A549 (cell line): ENCODE measurements around the gene ACKR1. TPM values are rescaled to one million over a fixed set of nuclear protein-coding genes. Genes with fewer than 3 reads are reported as not detected.
A peak's percentile ranks its signal among the peaks of the same experiment; 100 is the strongest.

Experiments used
- ATAC-seq, 2 experiments: fragments of 200-7000 bp in 1 of 2; fragments of >200 bp in 1 of 2; cut with Nextera tagmentation in 1 of 2; cut with Tn5 transposase in 1 of 2; 3 replicates each; pipeline versions ENCODE4 v1.8.0 to v1.9.1; 2018 to 2020; ENCODE audit warnings: mild to moderate bottlenecking in 1 of 2, moderate library complexity in 1 of 2
- CTCF ChIA-PET: fragments of 300-600 bp; sonication (Branson Sonifier 250); formaldehyde crosslinking; extraction: SDS; loops from one replicate; lab custom pipeline; 2021; ENCODE audit warnings: antibody characterized with exemption, inconsistent platforms; lab: Yijun Ruan, JAX
- POLR2A ChIA-PET: fragments of 350-600 bp; formaldehyde crosslinking; extraction: SDS; loops from one replicate; lab custom pipeline; 2021; ENCODE audit warnings: antibody characterized with exemption, inconsistent platforms; lab: Yijun Ruan, JAX
- DNase-seq, 2 experiments: peaks; one replicate each; pipeline versions ENCODE4 v3.0.0 to v3.0.0-alpha.2; 2011 to 2016; ENCODE audit warnings: low read depth in 1 of 2, low spot score in 1 of 2
- FAIRE-seq: peaks from 2 replicates; lab custom pipeline; 2011; peaks lifted over from hg19 to GRCh38; lab: Jason Lieb, UNC
- H3K27ac ChIP-seq, 2 experiments: fragments of >200 bp; sonication (Bioruptor Twin); formaldehyde crosslinking; 3 replicates each; pipeline ENCODE4 v1.5.1; 2016 to 2017
- H3K4me1 ChIP-seq: fragments of >200 bp; sonication (Bioruptor Twin); formaldehyde crosslinking; 3 replicates; pipeline ENCODE4 v1.6.1; 2016
- H3K4me2 ChIP-seq: fragments of >200 bp; sonication (Bioruptor Twin); formaldehyde crosslinking; 3 replicates; pipeline ENCODE4 v1.6.1; 2016
- H3K4me3 ChIP-seq: fragments of >200 bp; sonication (Bioruptor Twin); formaldehyde crosslinking; 3 replicates; pipeline ENCODE4 v1.5.1; 2016
- H3K9me3 ChIP-seq: fragments of >200 bp; sonication (Bioruptor Twin); formaldehyde crosslinking; 3 replicates; pipeline ENCODE4 v1.6.1; 2016
- BHLHE40 ChIP-seq: IDR thresholded peaks from 2 replicates; pipeline ENCODE4 v1.6.1; 2012; ENCODE audit warnings: low read depth, low read length, inconsistent platforms
- CEBPB ChIP-seq, 2 experiments: fragments of >200 bp in 1 of 2; sonication (Bioruptor Twin) in 1 of 2; formaldehyde crosslinking in 1 of 2; IDR thresholded peaks; 2 replicates each; pipeline ENCODE4 v1.6.1; 2012 to 2016
- CTCF ChIP-seq: fragments of >200 bp; sonication (Bioruptor Twin); formaldehyde crosslinking; IDR thresholded peaks from 3 replicates; pipeline ENCODE4 v1.5.1; 2016
- E2F6 ChIP-seq: IDR thresholded peaks from 2 replicates; pipeline ENCODE4 v1.6.1; 2012; ENCODE audit warnings: low read depth, borderline replicate concordance
- ELK1 ChIP-seq: fragments of 150-350 bp; IDR thresholded peaks from 2 replicates; pipeline ENCODE4 v1.6.1; 2014; ENCODE audit warnings: low read depth, mild to moderate bottlenecking, low read length
- FOXS1 ChIP-seq: fragments of 250-450 bp; sonication (Bioruptor Pico); IDR thresholded peaks from 2 replicates; pipeline ENCODE4 v1.5.0; 2020; ENCODE audit warnings: mild to moderate bottlenecking, moderate library complexity
- HOXB5 ChIP-seq: fragments of 250-450 bp; sonication (Bioruptor Pico); IDR thresholded peaks from 2 replicates; pipeline ENCODE4 v1.5.0; 2020; ENCODE audit warnings: mild to moderate bottlenecking, moderate library complexity
- JUN ChIP-seq, 2 experiments: fragments of >200 bp; sonication (Bioruptor Twin); formaldehyde crosslinking; IDR thresholded peaks; 2 replicates in 1 of 2; 3 replicates in 1 of 2; pipeline ENCODE4 v1.6.1; 2016 to 2017
- JUNB ChIP-seq: fragments of >200 bp; sonication (Bioruptor Twin); formaldehyde crosslinking; IDR thresholded peaks from 2 replicates; pipeline ENCODE4 v1.6.1; 2016
- MAX ChIP-seq: IDR thresholded peaks from 2 replicates; pipeline ENCODE4 v1.6.1; 2012
- MAZ ChIP-seq: fragments of 150-350 bp; IDR thresholded peaks from 2 replicates; pipeline ENCODE4 v1.6.1; 2014; ENCODE audit warnings: antibody characterized with exemption, low read depth, low read length, borderline replicate concordance
- NFE2L2 ChIP-seq: fragments of 150-350 bp; conservative IDR thresholded peaks from 2 replicates; pipeline ENCODE4 v1.6.1; 2014; ENCODE audit warnings: low read length
- PBX3 ChIP-seq: IDR thresholded peaks from 2 replicates; pipeline ENCODE4 v1.6.1; 2012
- PHF8 ChIP-seq: fragments of 200-600 bp; sonication (generic); IDR thresholded peaks from 2 replicates; pipeline ENCODE4 v1.6.1; 2016; ENCODE audit warnings: low read depth, mild to moderate bottlenecking, antibody characterized with exemption, moderate library complexity, borderline replicate concordance
- POLR2AphosphoS2 ChIP-seq: conservative IDR thresholded peaks from 2 replicates; pipeline ENCODE4 v1.6.1; 2012; ENCODE audit warnings: low read length, improper control_type of control experiment, inconsistent platforms
- RAD21 ChIP-seq, 2 experiments: fragments of >200 bp in 1 of 2; sonication (Bioruptor Twin) in 1 of 2; formaldehyde crosslinking in 1 of 2; IDR thresholded peaks in 1 of 2; conservative IDR thresholded peaks in 1 of 2; 2 replicates in 1 of 2; 3 replicates in 1 of 2; pipeline ENCODE4 v1.6.1; 2012 to 2018; ENCODE audit warnings: inconsistent platforms in 1 of 2
- RARB ChIP-seq: fragments of 250-450 bp; sonication (Bioruptor Pico); IDR thresholded peaks from 2 replicates; pipeline ENCODE4 v1.8.0; 2021; ENCODE audit warnings: mild to moderate bottlenecking, moderate library complexity
- RFX5 ChIP-seq: fragments of 450-650 bp; IDR thresholded peaks from 2 replicates; pipeline ENCODE4 v1.7.1; 2014; ENCODE audit warnings: antibody characterized with exemption, mild to moderate bottlenecking, moderate library complexity
- SMC3 ChIP-seq: fragments of >200 bp; sonication (Bioruptor Twin); formaldehyde crosslinking; IDR thresholded peaks from 3 replicates; pipeline ENCODE4 v1.6.1; 2018; ENCODE audit warnings: inconsistent platforms
- TP53 ChIP-seq: fragments of 250-450 bp; sonication (Bioruptor Pico); IDR thresholded peaks from 2 replicates; pipeline ENCODE4 v1.5.0; 2021; ENCODE audit warnings: mild to moderate bottlenecking, moderate library complexity
- ZSCAN20 ChIP-seq: fragments of 250-450 bp; sonication (Bioruptor Pico); IDR thresholded peaks from 2 replicates; pipeline ENCODE4 v1.8.0; 2022; ENCODE audit warnings: mild to moderate bottlenecking, moderate library complexity
- WGBS: methylation state at CpG from one replicate; pipeline ENCODE4 v1.1.6; 2017; ENCODE audit errors: missing lambda C conversion rate; 5-methylcytosine and 5-hydroxymethylcytosine counted together
- polyA plus RNA-seq, 4 experiments: library from polyadenylated mRNA; depleted of rRNA in 3 of 4; stranded (reverse); fragments of >200 nt; fragmentation: RNase III in 1 of 4; extraction: RNeasy Plus Mini Kit Qiagen cat#74134 plus additional on column Dnase treatment in 1 of 4; gene quantifications; 2 replicates in 3 of 4; 3 replicates in 1 of 4; pipeline ENCODE4 v1.2.3, GENCODE V29; 2011 to 2017

ACKR1 gene
- polyA plus RNA-seq, 2 of the 4 experiments (the other 2 are of a cell fraction): not detected

- CTCF ChIA-PET: interaction anchor here (0.6 to 12.4 kb wide), 40 partner anchors 13 to 1903 kb away, joined by 3 to 186 read pairs (median 4); partner anchors contain the start of gene DUSP23
- no peak for FAIRE-seq
- Histone ChIP-seq H3K4me1 (peaks cover 13% of the 10 kb centered on the region; the same call in 1 of the 3 replicates), H3K4me3 (0 out of 3 replicates have a peak overlapping the region, but pooled peaks have one; percentile 11), H3K27ac (peak overlapping the region in 1 of 2 experiments; percentile 49; a peak in 2 of 6 replicates), H3K4me2 (peak overlapping the region; percentile 45), H3K9me3 (no peaks in the 10 kb centered on the region)
- POLR2A ChIA-PET: no interaction called here
- DNase-seq: peak in 1 of 2 experiments; percentile 29
- WGBS: 31% methylated on average over 11 of the region's 11 CpGs
- no peak for TF ChIP-seq HOXB5 (CRISPR knock-in tag)
- TF ChIP-seq POLR2AphosphoS2: no peak
- no peak for TF ChIP-seq MAZ
- no peak for TF ChIP-seq BHLHE40
- TF ChIP-seq JUNB: no peak
- TF ChIP-seq PBX3: no peak
- no peak for TF ChIP-seq E2F6
- no peak for TF ChIP-seq RARB (CRISPR knock-in tag)
- no peak for TF ChIP-seq JUN (IDR thresholded peaks at IDR 0.05)
- no peak for TF ChIP-seq RFX5
- no peak for TF ChIP-seq ELK1
- TF ChIP-seq ZSCAN20 (CRISPR knock-in tag): no peak
- no peak for TF ChIP-seq MAX
- TF ChIP-seq RAD21 (conservative IDR thresholded peaks at IDR 0.05 in 1 of 2, IDR thresholded peaks at IDR 0.05 in 1 of 2): peak; percentile 80 to 81
- TF ChIP-seq CTCF: peak; percentile 86
- TF ChIP-seq SMC3: peak; percentile 79
- TF ChIP-seq FOXS1 (CRISPR knock-in tag): no peak
- no peak for TF ChIP-seq PHF8
- TF ChIP-seq CEBPB (IDR thresholded peaks at IDR 0.05): 0 out of 4 replicates have a peak, but pooled peaks have one; percentile 20 to 24
- no peak for TF ChIP-seq TP53 (CRISPR knock-in tag)
- peak; percentile 19 to 72; a peak in 3 of 6 replicates for ATAC-seq
These were observed 6.9 kb downstream of the ACKR1 start for GRCh38 chr1:159211331-159212136.

GRCh38 chr1:159212596-159212995, 7.9 kb downstream of the ACKR1 start:
- 39% methylated on average over 4 of the region's 4 CpGs for WGBS
- H3K9me3 ChIP-seq: no peaks in the 10 kb centered on the region
- no peak for DNase-seq
- TF ChIP-seq NFE2L2 (no peak), TP53 (CRISPR knock-in tag) (no peak), BHLHE40 (no peak), MAZ (no peak)
- ChIA-PET CTCF (interaction anchor here (0.6 to 12.4 kb wide), 20 partner anchors 14 to 873 kb away, joined by 3 to 186 read pairs (median 4); partner anchors contain the start of gene DUSP23), POLR2A (no interaction called here)
- no peak for FAIRE-seq
- peaks cover 13% of the 10 kb centered on the region; the same call in 1 of the 3 replicates for H3K4me1 ChIP-seq
- H3K4me2 ChIP-seq: no peak overlapping the region
- no peak overlapping the region for H3K4me3 ChIP-seq
- H3K27ac ChIP-seq: no peak overlapping the region
- ATAC-seq: no peak
